Measurements from ENCODE around the gene PAX8.

GRCh38 chr2:113283704-113284284 lies 5.1 kb upstream of the PAX8 start:
- TF ChIP-seq CTCF (conservative IDR thresholded peaks at IDR 0.05) (no peak), ZFX (IDR thresholded peaks at IDR 0.05) (no peak)
